Retinal pigment epithelial cell (primary cell): Measurements from ENCODE around the gene TFEB.

Source experiments
- DNase-seq: peaks from one replicate; pipeline ENCODE4 v3.0.0-alpha.2; 2010; ENCODE audit warnings: low read depth
- H3K4me3 ChIP-seq: 2 replicates; pipeline ENCODE4 v1.5.1; 2011; ENCODE audit warnings: mild to moderate bottlenecking, low read length, control low read depth, moderate library complexity
- TF ChIP-seq, protein P1 (sequence below): conservative IDR thresholded peaks from 2 replicates; pipeline ENCODE4 v1.5.1; 2011; ENCODE audit warnings: low read depth, low read length, control low read depth, inconsistent platforms

The TFEB gene

DNA sequence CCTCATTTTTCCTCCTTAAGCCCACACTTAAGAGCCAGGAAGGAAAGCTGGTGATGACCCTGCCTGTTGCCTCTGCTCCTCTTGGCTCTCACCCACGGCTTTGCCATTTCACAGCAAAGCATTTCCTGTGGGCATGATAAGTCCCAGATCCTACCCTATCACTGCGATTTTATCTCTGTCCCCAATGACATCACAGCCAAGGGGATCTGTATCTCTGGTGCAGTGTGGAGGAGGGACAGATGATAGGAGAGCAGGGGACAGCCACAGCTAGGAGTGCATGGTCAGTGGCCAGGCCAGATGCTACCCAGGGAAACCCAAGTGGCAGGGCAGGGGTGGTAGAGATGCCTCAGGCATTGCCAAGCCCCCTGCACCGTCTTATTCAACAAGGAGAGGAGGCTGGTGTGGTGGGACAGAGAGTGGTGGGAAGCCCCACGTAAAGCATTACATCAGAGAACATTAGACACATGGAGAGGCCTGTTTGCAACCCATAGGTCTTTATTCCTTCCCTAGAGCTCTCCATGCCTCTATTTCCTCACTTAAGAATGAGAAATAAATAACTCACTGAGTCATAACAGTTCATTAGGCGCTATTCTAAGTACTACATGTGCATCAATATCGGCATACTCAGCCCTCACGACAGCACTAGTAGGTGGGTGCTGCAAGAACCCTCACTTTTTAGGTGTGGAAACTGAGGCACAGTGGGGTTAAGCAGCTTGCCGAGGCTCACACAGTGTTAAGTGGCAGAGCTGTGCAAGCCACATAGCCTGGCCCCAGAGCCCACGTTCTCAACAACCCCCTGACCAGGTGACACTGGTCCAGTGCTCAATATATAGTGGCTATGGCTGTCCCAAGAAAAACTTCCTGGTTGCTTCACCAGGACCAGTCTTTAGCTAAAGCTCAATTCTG is 4.6 kb downstream of the TFEB start:
- TF ChIP-seq, protein P1, sequence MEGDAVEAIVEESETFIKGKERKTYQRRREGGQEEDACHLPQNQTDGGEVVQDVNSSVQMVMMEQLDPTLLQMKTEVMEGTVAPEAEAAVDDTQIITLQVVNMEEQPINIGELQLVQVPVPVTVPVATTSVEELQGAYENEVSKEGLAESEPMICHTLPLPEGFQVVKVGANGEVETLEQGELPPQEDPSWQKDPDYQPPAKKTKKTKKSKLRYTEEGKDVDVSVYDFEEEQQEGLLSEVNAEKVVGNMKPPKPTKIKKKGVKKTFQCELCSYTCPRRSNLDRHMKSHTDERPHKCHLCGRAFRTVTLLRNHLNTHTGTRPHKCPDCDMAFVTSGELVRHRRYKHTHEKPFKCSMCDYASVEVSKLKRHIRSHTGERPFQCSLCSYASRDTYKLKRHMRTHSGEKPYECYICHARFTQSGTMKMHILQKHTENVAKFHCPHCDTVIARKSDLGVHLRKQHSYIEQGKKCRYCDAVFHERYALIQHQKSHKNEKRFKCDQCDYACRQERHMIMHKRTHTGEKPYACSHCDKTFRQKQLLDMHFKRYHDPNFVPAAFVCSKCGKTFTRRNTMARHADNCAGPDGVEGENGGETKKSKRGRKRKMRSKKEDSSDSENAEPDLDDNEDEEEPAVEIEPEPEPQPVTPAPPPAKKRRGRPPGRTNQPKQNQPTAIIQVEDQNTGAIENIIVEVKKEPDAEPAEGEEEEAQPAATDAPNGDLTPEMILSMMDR, result no peak
- no peak overlapping the region for H3K4me3 ChIP-seq
- DNase-seq, result no peak

DNA sequence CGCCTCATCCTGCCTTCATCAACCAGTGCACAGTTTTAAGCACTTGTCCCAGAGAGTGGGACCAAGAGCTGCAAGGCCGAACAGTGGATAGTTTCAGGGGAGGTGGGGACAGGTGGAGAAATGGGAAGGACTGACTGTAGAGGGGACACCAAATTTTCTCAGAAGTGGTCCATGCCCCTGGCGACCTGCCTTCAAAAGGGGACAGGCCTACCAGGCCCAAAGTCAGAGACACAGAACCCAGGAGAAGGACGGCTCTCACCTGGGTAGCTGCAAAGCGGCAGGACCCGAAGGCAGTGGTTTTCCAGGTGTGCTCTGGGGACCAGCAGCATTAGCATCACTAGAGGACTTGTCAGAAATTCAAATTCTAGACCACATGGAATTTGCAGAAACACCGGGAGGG is 5.8 kb downstream of the TFEB start:
- no peak overlapping the region for H3K4me3 ChIP-seq
- no peak for DNase-seq
- TF ChIP-seq, protein P1, result no peak

DNA sequence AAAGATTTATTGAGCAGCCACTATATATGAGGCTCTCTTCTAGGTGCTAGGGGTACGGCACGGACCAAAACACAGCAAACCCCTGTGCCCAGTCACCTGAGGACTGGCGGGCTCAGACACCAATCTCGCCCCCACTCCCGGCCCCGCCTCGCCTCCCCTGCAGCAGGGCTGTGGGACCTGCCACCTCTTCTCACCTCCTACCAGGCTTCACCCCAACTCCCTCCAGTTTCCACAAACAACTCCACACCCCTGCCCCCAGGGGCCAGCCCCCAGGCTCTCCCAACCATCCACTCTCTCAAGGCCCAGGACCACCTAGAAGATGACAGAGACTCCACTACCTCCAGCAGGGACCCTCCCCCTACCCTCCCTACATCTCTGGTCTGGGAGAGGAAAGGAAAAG is 6.5 kb downstream of the TFEB start:
- TF ChIP-seq, protein P1, result no peak
- no peak for DNase-seq
- no peak overlapping the region for H3K4me3 ChIP-seq

DNA sequence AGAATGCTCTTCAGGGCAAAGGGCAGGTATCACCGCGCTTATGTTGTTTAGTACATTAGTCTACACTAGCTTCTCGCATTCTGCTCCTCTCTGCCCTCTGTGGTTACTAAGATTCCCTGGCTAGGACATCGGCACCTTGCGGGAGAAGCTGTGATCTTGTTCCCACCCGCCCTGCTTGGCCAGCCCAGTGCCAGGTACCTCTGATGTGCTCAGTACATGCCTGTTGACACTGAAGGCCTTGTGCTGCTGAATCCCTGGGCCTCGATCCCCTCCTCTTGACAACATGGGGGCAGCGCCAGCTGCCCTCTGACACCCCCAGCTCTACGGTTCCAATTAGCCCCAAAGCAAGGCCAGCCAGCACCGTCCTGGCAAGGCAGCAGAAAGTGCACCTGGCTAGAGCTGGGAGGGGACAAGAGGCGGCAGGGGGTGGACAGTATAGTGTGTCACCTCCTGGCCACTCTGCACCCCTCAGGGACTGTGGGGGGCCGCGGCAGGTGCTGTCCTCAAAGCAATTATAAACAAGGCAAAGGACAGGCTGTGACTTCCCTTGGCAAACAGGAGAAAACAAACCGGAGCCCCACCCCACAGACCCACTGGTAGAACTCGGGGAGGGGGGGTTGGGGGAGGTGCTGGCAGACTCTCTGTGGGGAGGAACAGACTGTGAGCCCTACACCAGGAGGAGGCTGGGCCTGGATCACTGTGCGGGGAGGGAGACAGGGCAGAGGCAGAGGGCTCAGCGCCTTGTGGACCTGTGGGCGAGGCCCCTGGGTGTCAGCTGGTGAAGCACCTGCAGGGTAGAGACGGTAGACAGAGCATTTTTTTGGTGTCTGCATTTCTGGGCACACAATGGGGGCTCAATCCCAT is 7.1 kb downstream of the TFEB start:
- DNase-seq, result no peak
- no peak overlapping the region for H3K4me3 ChIP-seq
- TF ChIP-seq, protein P1, result no peak

DNA sequence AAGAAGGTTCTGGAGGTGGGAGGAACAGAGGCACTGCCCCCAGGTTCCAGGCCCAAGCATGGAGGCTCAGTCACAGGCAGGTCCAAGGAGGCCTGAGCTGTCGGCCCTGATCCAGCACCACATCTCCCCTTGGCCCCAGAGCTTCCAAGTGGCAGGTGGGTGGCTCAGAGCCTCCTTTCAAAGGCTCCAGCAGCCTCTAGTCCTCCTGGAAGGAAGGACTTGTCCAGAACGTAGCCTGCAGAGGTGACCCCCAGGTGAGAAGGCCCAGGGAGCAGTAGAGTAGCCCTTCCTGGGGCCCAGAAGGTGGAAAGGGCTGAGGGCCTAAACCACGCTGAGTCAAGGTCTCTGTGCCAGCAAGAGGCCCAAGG is 7.7 kb downstream of the TFEB start:
- no peak overlapping the region for H3K4me3 ChIP-seq
- TF ChIP-seq, protein P1, result no peak

DNA sequence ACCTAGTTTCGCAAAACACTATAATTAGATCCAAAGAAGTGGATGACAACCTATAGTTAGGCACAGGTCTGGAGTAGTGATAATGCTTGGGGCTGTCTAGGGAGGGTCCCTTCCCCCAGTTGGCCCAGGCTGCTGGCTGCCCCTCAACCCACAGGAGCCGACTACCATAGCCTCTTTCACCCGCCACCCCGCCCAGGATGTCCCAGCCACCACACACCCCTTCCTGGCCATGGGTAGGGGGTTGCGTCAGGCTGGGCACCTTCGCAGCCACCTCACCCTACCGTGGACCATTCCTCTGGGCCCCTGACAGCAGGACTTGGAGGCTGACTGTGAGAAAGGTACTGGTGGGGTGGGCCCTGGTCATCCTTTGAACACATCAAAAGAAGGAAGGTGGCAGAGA is 8.5 kb downstream of the TFEB start:
- DNase-seq, result no peak
- H3K4me3 ChIP-seq, result no peak overlapping the region
- TF ChIP-seq, protein P1, result no peak

More for the DNA sequence above, 7.7 kb downstream of the TFEB start:
- no peak for DNase-seq
